PC-9 (cell line): ENCODE results near the gene ZPBP2.

Experiments used
- EZH2 ChIP-seq: fragments of 200-600 bp; sonication (generic); IDR thresholded peaks from 2 replicates; pipeline ENCODE4 v1.8.0; 2017; ENCODE audit warnings: antibody characterized with exemption, low read depth
- TF ChIP-seq, protein P1 (sequence below): fragments of 200-600 bp; sonication (generic); conservative IDR thresholded peaks from 2 replicates; pipeline ENCODE4 v1.6.1; 2017; ENCODE audit warnings: mixed run types, antibody characterized with exemption, mild to moderate bottlenecking, moderate library complexity

DNA sequence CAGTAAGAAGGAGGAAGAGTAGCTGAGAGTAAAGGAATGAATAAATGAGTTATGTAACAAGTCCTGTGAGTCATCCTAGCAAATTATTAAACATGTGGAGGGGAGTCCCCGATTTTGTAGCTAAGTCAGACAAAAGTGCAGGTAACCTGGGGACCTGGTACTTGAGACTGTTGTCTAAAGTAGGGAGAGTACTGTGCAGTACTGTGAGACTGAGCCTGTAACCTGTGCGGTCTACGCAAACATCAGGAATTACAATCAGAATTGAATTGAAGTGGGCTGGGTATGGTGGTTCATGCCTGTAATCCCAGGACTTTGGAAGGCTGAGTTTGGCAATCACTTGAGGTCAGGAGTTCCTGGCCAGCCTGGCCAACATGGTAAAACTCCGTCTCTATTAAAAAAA, 39.6 kb upstream of the ZPBP2 start:
- TF ChIP-seq, protein P1, sequence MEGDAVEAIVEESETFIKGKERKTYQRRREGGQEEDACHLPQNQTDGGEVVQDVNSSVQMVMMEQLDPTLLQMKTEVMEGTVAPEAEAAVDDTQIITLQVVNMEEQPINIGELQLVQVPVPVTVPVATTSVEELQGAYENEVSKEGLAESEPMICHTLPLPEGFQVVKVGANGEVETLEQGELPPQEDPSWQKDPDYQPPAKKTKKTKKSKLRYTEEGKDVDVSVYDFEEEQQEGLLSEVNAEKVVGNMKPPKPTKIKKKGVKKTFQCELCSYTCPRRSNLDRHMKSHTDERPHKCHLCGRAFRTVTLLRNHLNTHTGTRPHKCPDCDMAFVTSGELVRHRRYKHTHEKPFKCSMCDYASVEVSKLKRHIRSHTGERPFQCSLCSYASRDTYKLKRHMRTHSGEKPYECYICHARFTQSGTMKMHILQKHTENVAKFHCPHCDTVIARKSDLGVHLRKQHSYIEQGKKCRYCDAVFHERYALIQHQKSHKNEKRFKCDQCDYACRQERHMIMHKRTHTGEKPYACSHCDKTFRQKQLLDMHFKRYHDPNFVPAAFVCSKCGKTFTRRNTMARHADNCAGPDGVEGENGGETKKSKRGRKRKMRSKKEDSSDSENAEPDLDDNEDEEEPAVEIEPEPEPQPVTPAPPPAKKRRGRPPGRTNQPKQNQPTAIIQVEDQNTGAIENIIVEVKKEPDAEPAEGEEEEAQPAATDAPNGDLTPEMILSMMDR, result no peak
- no peak for TF ChIP-seq EZH2
